ENCODE results near the gene PIK3R1. TPM values are rescaled to one million over a fixed set of nuclear protein-coding genes. Genes with fewer than 3 reads are reported as not detected.

Gene PIK3R1
- total RNA-seq, 1 experiment from 2014 or later, result 15.0 TPM

DNA sequence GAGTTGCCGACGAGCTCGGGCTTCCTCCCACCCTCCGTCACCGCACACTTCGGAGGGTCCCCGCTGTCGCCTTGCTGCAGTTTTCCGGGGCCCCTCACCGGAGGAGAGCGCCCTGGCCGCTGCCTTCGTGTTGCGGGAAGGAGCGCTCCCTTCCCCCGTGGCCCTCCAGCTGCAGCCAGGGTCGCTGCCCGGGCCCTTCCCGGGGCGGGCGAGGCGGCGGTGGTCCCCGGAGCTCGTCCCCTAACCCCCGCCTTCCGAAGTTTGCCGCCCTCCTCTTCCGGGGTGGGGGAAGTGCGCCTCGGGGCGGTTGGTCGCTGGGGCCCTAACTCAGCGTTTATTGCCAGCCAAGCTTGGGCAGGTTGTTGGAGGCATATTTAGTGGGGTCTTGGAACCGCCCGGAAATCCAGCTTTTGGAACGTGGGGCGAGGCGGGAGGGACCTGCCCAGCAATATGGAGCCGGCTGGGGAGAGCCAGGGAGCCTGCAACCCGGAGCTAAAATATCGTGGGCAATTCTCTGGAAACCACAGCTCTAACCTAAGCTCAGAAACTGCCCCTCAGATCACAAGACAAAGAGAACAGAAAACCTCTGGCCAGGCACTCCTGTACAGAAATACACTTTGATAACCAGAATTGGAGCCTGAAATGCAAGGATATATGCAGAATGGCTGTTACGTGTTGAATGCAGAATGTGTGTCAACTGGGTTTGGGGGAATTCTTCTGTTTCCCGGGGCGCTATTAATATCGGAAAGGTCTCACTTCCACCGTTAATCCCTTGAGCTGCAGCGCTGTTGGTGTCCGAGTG lies 890 bp downstream of the PIK3R1 start:
- peak overlapping the region; percentile 90 for H3K4me3 ChIP-seq (ENCODE audit: insufficient read depth, low read depth, low read length)
- H3K36me3 ChIP-seq (replicated peaks; ENCODE audit: control insufficient read depth, insufficient read depth, low read length), result no peaks in the 10 kb centered on the region
- DNase-seq, result peak; percentile 83
- peaks cover 9% of the 10 kb centered on the region; the same call in 1 of the 2 replicates for H3K27me3 ChIP-seq (ENCODE audit: control insufficient read depth, insufficient read depth, low read length)

GRCh38 chr5:68217047-68217355 lies 1.4 kb downstream of the PIK3R1 start:
- Histone ChIP-seq H3K27me3 (ENCODE audit: control insufficient read depth, insufficient read depth, low read length) (peaks cover 9% of the 10 kb centered on the region; the same call in 1 of the 2 replicates), H3K4me3 (ENCODE audit: insufficient read depth, low read depth, low read length) (peak overlapping the region; percentile 90), H3K36me3 (replicated peaks; ENCODE audit: control insufficient read depth, insufficient read depth, low read length) (no peaks in the 10 kb centered on the region)
- DNase-seq, result no peak

DNA sequence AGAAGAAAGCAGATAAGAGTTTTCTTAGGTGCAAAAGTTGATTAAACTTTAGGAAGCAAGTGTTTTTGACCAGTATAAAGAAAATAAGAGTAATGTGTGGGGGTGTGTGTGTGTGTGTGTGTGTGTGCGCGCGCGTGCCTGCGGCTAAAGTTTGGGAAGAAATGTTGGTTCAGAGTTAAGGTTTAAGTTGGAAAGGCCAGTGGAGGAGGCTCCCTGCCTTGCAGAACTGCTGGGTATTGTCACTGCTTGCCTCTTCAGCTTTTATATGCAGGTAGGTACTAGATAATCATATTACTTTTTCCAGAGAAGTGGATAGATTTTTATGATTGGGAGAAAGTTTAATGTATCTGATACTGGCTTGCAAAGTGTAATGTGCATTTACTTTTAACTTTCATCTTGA lies 2.0 kb downstream of the PIK3R1 start:
- H3K27me3 ChIP-seq (ENCODE audit: control insufficient read depth, insufficient read depth, low read length), result peaks cover 9% of the 10 kb centered on the region; the same call in 1 of the 2 replicates
- H3K36me3 ChIP-seq (replicated peaks; ENCODE audit: control insufficient read depth, insufficient read depth, low read length), result no peaks in the 10 kb centered on the region
- H3K4me3 ChIP-seq (ENCODE audit: insufficient read depth, low read depth, low read length), result no peak overlapping the region
- DNase-seq, result no peak

DNA sequence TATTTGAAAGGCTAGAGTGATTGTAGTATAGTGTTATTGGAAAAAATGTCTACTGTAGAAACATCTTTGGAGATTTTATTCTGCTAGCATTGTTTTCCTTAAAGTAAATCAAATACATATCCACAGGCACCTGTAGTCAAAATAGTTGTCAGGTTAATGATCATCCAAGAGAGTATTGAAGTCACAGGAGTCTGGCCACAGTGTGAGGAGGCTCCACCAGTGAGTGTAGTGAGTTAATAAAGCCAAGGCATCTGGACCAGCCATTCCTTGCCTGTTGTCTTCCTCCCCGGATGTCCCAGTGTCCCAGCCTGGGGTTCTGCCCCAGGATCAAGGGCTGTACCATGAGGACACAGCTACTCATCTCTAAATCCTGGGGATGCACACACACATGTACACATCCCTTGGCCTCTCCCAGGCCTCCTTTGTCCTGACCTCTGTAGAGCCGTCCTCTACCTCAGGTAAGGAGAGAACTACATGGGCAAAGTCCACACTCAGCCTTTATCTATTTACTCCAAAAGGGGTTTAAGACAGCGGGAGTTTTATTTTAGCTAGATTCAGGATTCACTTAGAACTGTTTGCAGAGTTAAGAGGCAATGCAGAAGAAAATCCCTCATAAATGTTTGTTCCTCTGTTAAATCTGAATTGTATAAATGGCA lies 3.7 kb downstream of the PIK3R1 start:
- H3K27me3 ChIP-seq (ENCODE audit: control insufficient read depth, insufficient read depth, low read length), result peaks cover 8% of the 10 kb centered on the region; the same call in 1 of the 2 replicates
- no peak for DNase-seq
- no peak overlapping the region for H3K4me3 ChIP-seq (ENCODE audit: insufficient read depth, low read depth, low read length)
- H3K36me3 ChIP-seq (replicated peaks; ENCODE audit: control insufficient read depth, insufficient read depth, low read length), result no peaks in the 10 kb centered on the region

GRCh38 chr5:68220260-68220659 lies 4.7 kb downstream of the PIK3R1 start:
- DNase-seq, result no peak
- H3K4me3 ChIP-seq (ENCODE audit: insufficient read depth, low read depth, low read length), result no peak overlapping the region
- H3K27me3 ChIP-seq (ENCODE audit: control insufficient read depth, insufficient read depth, low read length), result peaks cover 8% of the 10 kb centered on the region; the same call in 1 of the 2 replicates
- no peaks in the 10 kb centered on the region for H3K36me3 ChIP-seq (replicated peaks; ENCODE audit: control insufficient read depth, insufficient read depth, low read length)

- no peak overlapping the region for H3K4me3 ChIP-seq (ENCODE audit: insufficient read depth, low read depth, low read length)
- H3K36me3 ChIP-seq (replicated peaks; ENCODE audit: control insufficient read depth, insufficient read depth, low read length), result no peaks in the 10 kb centered on the region
- DNase-seq, result no peak
- peaks cover 8% of the 10 kb centered on the region; the same call in 1 of the 2 replicates for H3K27me3 ChIP-seq (ENCODE audit: control insufficient read depth, insufficient read depth, low read length)
Measured at GRCh38 chr5:68220914-68221313, 5.4 kb downstream of the PIK3R1 start.

GRCh38 chr5:68221488-68221887 lies 5.9 kb downstream of the PIK3R1 start:
- DNase-seq, result no peak
- no peaks in the 10 kb centered on the region for H3K36me3 ChIP-seq (replicated peaks; ENCODE audit: control insufficient read depth, insufficient read depth, low read length)
- peaks cover 8% of the 10 kb centered on the region; the same call in 1 of the 2 replicates for H3K27me3 ChIP-seq (ENCODE audit: control insufficient read depth, insufficient read depth, low read length)
- H3K4me3 ChIP-seq (ENCODE audit: insufficient read depth, low read depth, low read length), result no peak overlapping the region

GRCh38 chr5:68222310-68222709 lies 6.8 kb downstream of the PIK3R1 start:
- H3K4me3 ChIP-seq (ENCODE audit: insufficient read depth, low read depth, low read length), result no peak overlapping the region
- peaks cover 4% of the 10 kb centered on the region; the same call in 1 of the 2 replicates for H3K27me3 ChIP-seq (ENCODE audit: control insufficient read depth, insufficient read depth, low read length)
- no peak for DNase-seq
- 0 out of 2 replicates have a peak, but pooled peaks cover 1% of the 10 kb centered on the region for H3K36me3 ChIP-seq (replicated peaks; ENCODE audit: control insufficient read depth, insufficient read depth, low read length)

DNA sequence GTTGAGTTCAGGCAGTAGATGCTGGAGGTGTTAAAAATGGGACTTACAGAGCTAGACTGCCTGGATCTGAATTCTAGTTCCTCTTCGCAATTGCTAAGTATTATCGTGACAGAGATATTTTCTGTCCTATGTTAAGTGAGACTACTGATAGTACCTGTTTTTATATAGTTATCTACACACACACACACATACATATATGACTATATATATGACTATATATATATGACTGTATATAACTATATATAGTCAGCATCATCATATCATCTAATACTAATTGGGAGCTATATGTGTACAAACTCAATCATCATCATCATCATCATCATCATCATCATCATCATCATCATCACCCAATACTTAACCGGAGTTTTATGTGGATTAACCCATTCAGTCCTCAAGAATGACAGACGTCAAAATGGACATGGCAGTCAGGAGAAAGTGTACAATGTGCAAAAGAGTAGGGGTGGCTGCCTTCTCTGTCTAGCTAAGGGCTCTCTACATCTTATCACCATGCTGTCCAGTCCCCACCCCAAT lies 7.3 kb downstream of the PIK3R1 start:
- H3K27me3 ChIP-seq (ENCODE audit: control insufficient read depth, insufficient read depth, low read length), result no peaks in the 10 kb centered on the region; the same call in 1 of the 2 replicates
- DNase-seq, result no peak
- H3K36me3 ChIP-seq (replicated peaks; ENCODE audit: control insufficient read depth, insufficient read depth, low read length), result 0 out of 2 replicates have a peak, but pooled peaks cover 1% of the 10 kb centered on the region
- no peak overlapping the region for H3K4me3 ChIP-seq (ENCODE audit: insufficient read depth, low read depth, low read length)

- Histone ChIP-seq H3K4me3 (ENCODE audit: insufficient read depth, low read depth, low read length) (no peak overlapping the region), H3K27me3 (ENCODE audit: control insufficient read depth, insufficient read depth, low read length) (no peaks in the 10 kb centered on the region), H3K36me3 (replicated peaks; ENCODE audit: control insufficient read depth, insufficient read depth, low read length) (0 out of 2 replicates have a peak, but pooled peaks cover 1% of the 10 kb centered on the region)
- DNase-seq, result no peak
Measured at GRCh38 chr5:68223904-68224303, 8.3 kb downstream of the PIK3R1 start.

GRCh38 chr5:68224509-68225187 lies 9.1 kb downstream of the PIK3R1 start:
- Histone ChIP-seq H3K36me3 (replicated peaks; ENCODE audit: control insufficient read depth, insufficient read depth, low read length) (0 out of 2 replicates have a peak, but pooled peaks cover 1% of the 10 kb centered on the region), H3K27me3 (ENCODE audit: control insufficient read depth, insufficient read depth, low read length) (no peaks in the 10 kb centered on the region), H3K4me3 (ENCODE audit: insufficient read depth, low read depth, low read length) (no peak overlapping the region)
- DNase-seq, result no peak

GRCh38 chr5:68225188-68225910 lies 9.8 kb downstream of the PIK3R1 start:
- DNase-seq, result no peak
- H3K27me3 ChIP-seq (ENCODE audit: control insufficient read depth, insufficient read depth, low read length), result no peaks in the 10 kb centered on the region
- H3K36me3 ChIP-seq (replicated peaks; ENCODE audit: control insufficient read depth, insufficient read depth, low read length), result 0 out of 2 replicates have a peak, but pooled peaks cover 1% of the 10 kb centered on the region
- no peak overlapping the region for H3K4me3 ChIP-seq (ENCODE audit: insufficient read depth, low read depth, low read length)

DNA sequence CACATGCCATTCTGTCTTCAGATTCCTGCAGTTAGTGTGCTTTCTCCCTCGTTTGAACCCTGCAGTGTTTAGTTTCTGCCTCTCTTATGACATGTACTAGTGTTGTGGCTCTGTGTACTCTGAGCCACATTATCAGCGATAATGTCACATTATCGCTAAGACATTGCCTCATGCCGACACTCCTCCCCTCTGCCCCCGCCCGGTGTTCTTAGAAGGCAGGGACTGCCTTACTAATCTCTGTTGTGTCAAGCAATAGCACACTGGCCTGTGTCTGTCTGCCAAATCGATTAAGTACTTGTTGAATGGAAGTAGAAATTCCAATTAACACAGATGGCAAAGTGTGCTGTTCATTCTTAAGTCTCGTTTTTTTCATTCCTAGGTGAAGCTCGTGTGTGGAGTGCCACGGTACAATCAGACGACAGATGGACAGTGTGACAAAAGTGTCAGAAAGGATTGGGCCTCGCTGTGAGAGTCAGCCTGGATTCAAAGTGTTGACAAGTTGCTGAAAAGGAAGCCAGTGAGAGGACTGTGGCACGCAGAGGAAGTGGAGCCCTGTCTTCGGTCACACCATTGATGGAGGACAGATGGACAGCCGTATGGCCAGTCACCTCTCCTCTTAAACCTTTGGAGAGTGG lies 10.5 kb downstream of the PIK3R1 start:
- H3K27me3 ChIP-seq (ENCODE audit: control insufficient read depth, insufficient read depth, low read length), result no peaks in the 10 kb centered on the region
- H3K36me3 ChIP-seq (replicated peaks; ENCODE audit: control insufficient read depth, insufficient read depth, low read length), result 0 out of 2 replicates have a peak, but pooled peaks cover 1% of the 10 kb centered on the region
- H3K4me3 ChIP-seq (ENCODE audit: insufficient read depth, low read depth, low read length), result no peak overlapping the region
- DNase-seq, result no peak

Data from H7 (cell line).